ENCODE data around the gene HIVEP3. TPM values are rescaled to one million over a fixed set of nuclear protein-coding genes. Genes with fewer than 3 reads are reported as not detected.

HIVEP3 gene
- total and polyA plus RNA-seq, 2 of the 13 experiments (the other 11 are each of a cell fraction or from before 2014, with no cell fraction given), result 0.05 TPM; not detected in 1

DNA sequence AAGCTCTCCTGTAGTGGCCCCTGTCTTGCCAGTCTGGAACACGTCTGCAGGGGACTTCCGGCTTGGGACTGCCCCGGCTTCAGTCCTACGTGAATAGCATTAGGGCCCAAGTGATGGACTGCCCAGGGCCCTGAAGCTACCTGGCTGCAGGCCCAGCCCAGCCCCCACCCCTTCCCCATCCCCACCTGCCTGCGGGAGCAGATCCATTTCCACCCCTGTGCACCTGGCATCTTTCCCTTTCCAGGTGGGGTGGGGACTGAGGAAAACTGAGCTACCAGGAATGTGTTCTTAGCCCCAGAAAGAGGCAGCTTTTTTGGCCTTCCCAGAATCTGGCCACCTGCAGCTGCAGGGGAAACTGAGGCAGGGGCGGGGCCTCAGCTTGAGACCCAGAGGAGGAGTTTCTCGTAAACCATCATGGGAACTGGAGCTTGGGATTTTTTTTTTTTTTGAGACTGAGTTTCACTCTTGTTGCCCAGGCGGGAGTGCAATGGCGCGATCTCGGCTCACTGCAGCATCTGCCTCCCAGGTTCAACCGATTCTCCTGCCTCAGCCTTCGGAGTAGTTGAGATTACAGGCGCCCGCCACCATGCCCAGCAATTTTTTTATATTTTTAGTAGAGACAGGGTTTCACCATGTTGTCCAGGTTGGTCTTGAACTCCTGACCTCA, 437.5 kb downstream of the HIVEP3 start (continued):
- TF ChIP-seq ETS1 (CRISPR knock-in tag; IDR thresholded peaks at IDR 0.05), result no peak
- TF ChIP-seq ZNF335 (CRISPR knock-in tag; IDR thresholded peaks at IDR 0.05), result no peak
- no peak for TF ChIP-seq TOE1 (CRISPR knock-in tag; IDR thresholded peaks at IDR 0.05)
- no peak for TF ChIP-seq ZFP37 (CRISPR knock-in tag; IDR thresholded peaks at IDR 0.05; ENCODE audit: borderline replicate concordance)
- no peak for TF ChIP-seq YEATS4 (CRISPR knock-in tag; IDR thresholded peaks at IDR 0.05; ENCODE audit: borderline replicate concordance)
- TF ChIP-seq RBM39 (IDR thresholded peaks at IDR 0.05; ENCODE audit: low read depth, low read length, poor library complexity, severe bottlenecking), result no peak

GRCh38 chr1:41480204-41481108, 438.3 kb downstream of the HIVEP3 start:
- Histone ChIP-seq H3K36me3 (replicated peaks in 1 of 2; ENCODE audit: control insufficient read depth in 1 of 2, insufficient read depth in 2 of 2, low read length in 2 of 2) (no peaks in the 10 kb centered on the region), H3K79me2 (ENCODE audit: insufficient read depth, low read length) (no peaks in the 10 kb centered on the region), H3K9ac (ENCODE audit: insufficient read depth, low read depth, low read length) (no peak overlapping the region), H3K4me1 (ENCODE audit: insufficient read depth, low read length) (peaks cover 42% of the 10 kb centered on the region), H4K20me1 (ENCODE audit: insufficient read depth, low read length) (no peaks in the 10 kb centered on the region), H3K9me3 (ENCODE audit: low read length) (no peaks in the 10 kb centered on the region), H2AFZ (ENCODE audit: low read length) (no peak overlapping the region), H3K4me2 (ENCODE audit: low read depth, low read length) (no peak overlapping the region), H3K27me3 (ENCODE audit: control insufficient read depth in 1 of 2, insufficient read depth in 2 of 2, low read length in 2 of 2) (no peaks in the 10 kb centered on the region; a peak in 1 of 5 replicates), H3K4me3 (replicated peaks in 1 of 3; ENCODE audit: insufficient read depth in 1 of 3, low read depth in 2 of 3, low read length in 3 of 3) (no peak overlapping the region), H3K27ac (ENCODE audit: extremely low read length, insufficient read depth, low read length) (no peak overlapping the region)
- ChIA-PET CTCF (ENCODE audit: low intra/inter-chr PET ratio, low total read pairs) (no interaction called here), POLR2A (interaction anchor here (0.7 kb wide), 1 partner anchor 197 kb away, joined by 3 read pairs; no protein-coding TSS in a partner anchor)
- no peak for FAIRE-seq
- ATAC-seq, result no peak
- BruUV-seq (replicated peaks), result no TSS peak
- no peak for DNase-seq (ENCODE audit: low spot score)
- in situ Hi-C loops (cut with HindIII; ENCODE audit: extremely low pct_ligation_motif_present, low pct_unique_long_range_greater_than_20kb), result no loop called here
- no peak for TF ChIP-seq ZNF460 (CRISPR knock-in tag; IDR thresholded peaks at IDR 0.05; ENCODE audit: borderline replicate concordance)
- TF ChIP-seq ZNF768 (CRISPR knock-in tag; IDR thresholded peaks at IDR 0.05), result peak; percentile 97
- TF ChIP-seq ZMYM3 (CRISPR knock-in tag; IDR thresholded peaks at IDR 0.05), result peak; percentile 45; the same call in 1 of the 2 replicates
- WGBS (ENCODE audit: low lambda C conversion rate), result 82% methylated on average over 5 of the region's 10 CpGs
- intact Hi-C loops (cut with micrococcal nuclease; ENCODE audit: unreplicated experiment), result no loop called here

Measured in HepG2 (cell line).